Psoas muscle (tissue), 8 donors: ENCODE data around the gene BBX. TPM values are rescaled to one million over a fixed set of nuclear protein-coding genes. Genes with fewer than 3 reads are reported as not detected.

Experiments used
- ATAC-seq, 4 donors: fragments of 200-7000 bp; cut with Tn5 transposase; one replicate each; pipeline ENCODE4 v1.9.1; 2020; ENCODE audit warnings: moderate library complexity in 3 of 4, mild to moderate bottlenecking in 2 of 4
- DNase-seq, 2 donors: peaks; one replicate each; pipeline ENCODE4 v3.0.0-alpha.2; 2020
- H3K27ac ChIP-seq: fragments of 200-600 bp; one replicate; pipeline ENCODE4 v1.8.0; 2022
- H3K27me3 ChIP-seq, 3 donors: fragments of 200-600 bp in 1 of 3; one replicate each; pipeline versions ENCODE4 v1.6.1 to v1.8.0; 2013 to 2022; ENCODE audit warnings: low read length in 2 of 3, mild to moderate bottlenecking in 2 of 3, moderate library complexity in 1 of 3; ENCODE audit not compliant: insufficient read depth in 3 of 3
- H3K36me3 ChIP-seq, 2 donors: fragments of 200-600 bp in 1 of 2; one replicate each; pipeline versions ENCODE4 v1.6.1 to v1.8.0; 2013 to 2022; ENCODE audit warnings: low read depth in 1 of 2, mild to moderate bottlenecking in 1 of 2, moderate library complexity in 1 of 2; ENCODE audit not compliant: insufficient read depth in 1 of 2
- H3K4me1 ChIP-seq: fragments of 200-600 bp; one replicate; pipeline ENCODE4 v1.8.0; 2022
- H3K4me3 ChIP-seq: fragments of 200-600 bp; one replicate; pipeline ENCODE4 v1.8.0; 2022; ENCODE audit warnings: mild to moderate bottlenecking
- H3K9me3 ChIP-seq: fragments of 200-600 bp; one replicate; pipeline ENCODE4 v1.8.0; 2022
- CTCF ChIP-seq: fragments of 200-600 bp; IDR thresholded peaks from one replicate; pipeline ENCODE4 v1.8.0; 2022; ENCODE audit warnings: antibody characterized with exemption
- WGBS, 3 donors: extraction: QIAGEN DNeasy Blood & Tissue Kit; methylation state at CpG; one replicate each; pipeline versions ENCODE4 v1.1.6 to v1.1.7; 2013; 5-methylcytosine and 5-hydroxymethylcytosine counted together
- intact Hi-C, 2 donors: fragments of 100-400 bp; cut with DNase I; formaldehyde crosslinking; loops; one replicate each; pipeline versions ENCODE4 v1.11.0 to v1.14.2; 2022
- polyA plus RNA-seq, 3 donors: library from polyadenylated mRNA; stranded (reverse); fragments of 200-250 nt; gene quantifications; one replicate each; pipeline ENCODE4 v1.2.3, GENCODE V29; 2013
- total RNA-seq, 4 donors: library from RNA; stranded (reverse); fragmentation: NEBNext Ultra II Directional in 2 of 4; extraction: Animal tissue kit (Norgen Biotek cat#: 25700) in 2 of 4; gene quantifications; one replicate each; pipeline versions ENCODE4 v1.2.1 to v1.2.4, GENCODE V29; 2021 to 2023
- donor health status: healthy with polysubstance abuse.
- donor health status: DM: no; HTN: no; CAD: no; lungs with moderate emphysema.
- donor health status: Bipolar disorder and iron deficiency.
- donor health status: healthy.
- donor health status: DM: yes; HTN: yes; CAD: no.
- donor health status: DM: no; HTN: no; CAD: no.
- donor health status: DM: no; HTN: no; CAD: no.
- donor health status: DM: yes; HTN: yes; CAD: no.

BBX gene
- total and polyA plus RNA-seq, 7 donors: 2.2 to 30.4 (median 16.2) TPM

DNA sequence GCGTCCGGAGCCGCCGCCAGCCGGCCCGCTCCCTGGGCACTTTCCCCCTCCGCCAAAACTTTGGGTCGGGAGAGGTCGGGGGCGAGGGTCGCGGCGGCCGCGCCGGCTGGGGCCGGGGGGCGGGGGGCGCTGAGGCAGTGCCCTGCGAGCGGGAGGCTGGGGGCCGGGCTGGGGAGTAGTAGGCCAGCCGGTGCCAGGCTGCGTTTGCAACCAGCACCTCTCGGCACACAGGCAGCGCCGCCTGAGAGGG is 452 bp downstream of the BBX start:
- peak in 1 of 2 donors; percentile 64 for DNase-seq
- Histone ChIP-seq H3K4me3 (peak overlapping the region; percentile 95), H3K36me3 (peaks cover 0 to 4% of the 10 kb centered on the region in 2 donors), H3K9me3 (no peaks in the 10 kb centered on the region), H3K4me1 (peaks cover 14% of the 10 kb centered on the region), H3K27ac (peak overlapping the region; percentile 80), H3K27me3 (no peaks in the 10 kb centered on the region)
- TF ChIP-seq CTCF: no peak
- WGBS, 3 donors: 0 to 1% (median 1%) methylated on average over 7 to 26 of the region's 27 CpGs
- peak; percentile 66 to 70 (median 68) for ATAC-seq
- intact Hi-C loops: loop anchor here (2.0 to 5.0 kb wide), 3 partner anchors 91 to 286 kb away; no protein-coding TSS in a partner anchor

DNA sequence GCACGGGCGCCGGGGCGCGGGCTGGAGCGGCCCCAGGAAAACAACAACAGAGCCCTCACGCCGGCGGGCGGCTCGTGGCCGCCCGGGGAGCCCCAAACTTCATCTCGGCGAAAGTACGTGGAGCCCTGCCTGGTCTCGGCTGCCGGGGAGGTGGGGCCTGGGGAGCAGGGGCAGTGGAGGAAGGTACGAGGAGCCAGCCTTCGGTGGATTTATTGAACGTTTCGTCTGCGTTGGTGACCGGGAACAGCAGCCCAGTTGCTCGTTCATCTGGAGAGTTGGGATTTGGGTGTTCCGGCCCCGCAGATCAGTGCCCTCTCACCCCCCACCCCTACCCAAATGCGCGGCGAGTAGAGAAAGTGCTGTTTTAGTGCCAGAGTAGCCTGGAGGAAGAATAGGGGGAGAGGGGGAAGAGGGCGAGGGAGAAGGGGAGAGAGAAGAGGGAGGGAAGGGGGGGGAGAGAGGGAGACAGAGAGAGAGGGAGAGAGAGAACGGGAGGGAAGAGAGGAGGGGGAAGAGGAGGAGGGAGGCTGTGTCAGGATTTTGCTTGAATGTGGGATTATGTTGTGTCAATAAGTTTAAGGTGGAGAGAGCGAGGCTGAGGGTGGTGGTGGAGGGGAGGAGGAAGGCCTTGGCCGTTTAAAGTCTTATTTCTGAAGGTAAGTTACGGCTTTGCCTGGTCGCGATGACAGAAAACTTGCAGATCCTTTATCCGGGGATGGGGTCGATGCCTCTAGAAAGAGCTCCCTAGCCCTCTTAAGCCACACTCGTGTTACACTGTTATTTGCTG is 970 bp downstream of the BBX start:
- intact Hi-C loops: loop anchor here (2.0 to 5.0 kb wide), 3 partner anchors 91 to 286 kb away; no protein-coding TSS in a partner anchor
- ATAC-seq (peak; percentile 9 to 44 (median 20)), DNase-seq (peak in 1 of 2 donors; percentile 76)
- peak overlapping the region; percentile 95 for H3K4me3 ChIP-seq
- H3K27ac ChIP-seq: peak overlapping the region; percentile 80
- 0% methylated on average over 33 to 40 of the region's 40 CpGs for WGBS, 3 donors
- H3K4me1 ChIP-seq: peaks cover 14% of the 10 kb centered on the region
- peaks cover 0 to 4% of the 10 kb centered on the region in 2 donors for H3K36me3 ChIP-seq
- no peaks in the 10 kb centered on the region for H3K27me3 ChIP-seq
- no peaks in the 10 kb centered on the region for H3K9me3 ChIP-seq
- TF ChIP-seq CTCF: no peak

DNA sequence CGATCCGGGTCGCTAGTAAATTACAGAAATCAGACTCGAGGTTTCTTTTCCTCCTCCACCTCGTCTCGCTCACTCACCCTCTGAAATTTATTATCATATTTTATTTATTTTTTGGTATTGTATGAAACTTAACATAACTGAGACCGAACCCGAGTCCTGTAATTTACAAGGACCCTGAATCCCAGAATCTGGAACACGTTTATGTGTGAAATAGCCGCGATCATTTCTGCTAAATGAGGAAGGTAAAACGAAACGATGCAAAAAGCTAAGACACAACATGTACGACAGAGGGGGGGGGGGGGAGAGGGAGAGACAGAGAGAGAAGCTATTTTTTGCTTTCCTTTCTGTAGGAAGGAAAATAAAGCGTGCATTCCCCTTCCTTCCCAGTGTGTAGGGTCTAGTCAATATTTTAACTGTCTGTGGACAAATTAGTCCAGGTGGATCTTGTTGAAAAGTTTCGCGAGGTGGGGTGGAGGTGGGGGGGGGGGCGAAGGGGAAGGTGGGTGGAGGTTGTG is 1.6 kb downstream of the BBX start:
- peak in 1 of 4 donors; percentile 16 for ATAC-seq
- WGBS, 3 donors: 0 to 1% (median 0%) methylated on average over 18 of the region's 18 CpGs
- H3K27me3 ChIP-seq: no peaks in the 10 kb centered on the region

GRCh38 chr3:107524841-107525643 is 2.3 kb downstream of the BBX start:
- WGBS, 3 donors: 0 to 1% (median 1%) methylated on average over 42 to 70 of the region's 70 CpGs
- H3K4me1 ChIP-seq: peaks cover 14% of the 10 kb centered on the region
- ATAC-seq (peak in 3 of 4 donors; percentile 1 to 35 (median 29)), DNase-seq (peak; percentile 58 to 77)
- no peak for TF ChIP-seq CTCF
- intact Hi-C loops: loop anchor here (5.0 kb wide), 2 partner anchors 93 to 288 kb away; no protein-coding TSS in a partner anchor
- no peaks in the 10 kb centered on the region for H3K9me3 ChIP-seq
- H3K4me3 ChIP-seq: peak overlapping the region; percentile 95
- no peaks in the 10 kb centered on the region for H3K27me3 ChIP-seq
- H3K36me3 ChIP-seq: peaks cover 0 to 4% of the 10 kb centered on the region in 2 donors
- peak overlapping the region; percentile 80 for H3K27ac ChIP-seq

More for the DNA sequence above, 1.6 kb downstream of the BBX start:
- H3K4me3 ChIP-seq: peak overlapping the region; percentile 95
- peak overlapping the region; percentile 80 for H3K27ac ChIP-seq
- TF ChIP-seq CTCF: no peak
- peaks cover 0 to 4% of the 10 kb centered on the region in 2 donors for H3K36me3 ChIP-seq
- no peaks in the 10 kb centered on the region for H3K9me3 ChIP-seq
- H3K4me1 ChIP-seq: peaks cover 14% of the 10 kb centered on the region
- DNase-seq: no peak
- intact Hi-C loops: loop anchor here (5.0 kb wide), 2 partner anchors 92 to 287 kb away; no protein-coding TSS in a partner anchor
